Stimulated activated CD4-positive, alpha-beta T cell treated with anti-CD3 and anti-CD28 coated beads, Interleukin-1b, Interleukin-23, amount 100 ng/mL, for 1 hour (primary cell): Measurements from ENCODE around the gene C3orf49.

Experiments
- DNase-seq, 2 donors: peaks; one replicate each; pipeline ENCODE4 v3.0.0-alpha.2; 2020; ENCODE audit warnings: low read depth in 2 of 2

The C3orf49 gene, protein sequence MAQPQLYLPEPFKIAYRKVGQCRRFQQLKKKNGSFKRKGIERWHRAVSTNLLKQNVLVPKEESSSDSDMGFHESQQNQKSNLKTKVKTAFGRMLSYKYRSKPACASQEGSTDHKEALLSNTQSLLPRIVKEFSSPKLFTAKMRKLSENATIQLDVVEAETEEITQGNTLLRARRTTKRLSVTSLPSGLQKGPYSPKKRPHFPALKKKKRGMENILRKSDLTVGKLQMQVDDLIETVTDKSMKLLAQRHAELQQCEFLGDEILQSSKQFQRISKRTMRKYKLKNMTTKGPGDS

DNA sequence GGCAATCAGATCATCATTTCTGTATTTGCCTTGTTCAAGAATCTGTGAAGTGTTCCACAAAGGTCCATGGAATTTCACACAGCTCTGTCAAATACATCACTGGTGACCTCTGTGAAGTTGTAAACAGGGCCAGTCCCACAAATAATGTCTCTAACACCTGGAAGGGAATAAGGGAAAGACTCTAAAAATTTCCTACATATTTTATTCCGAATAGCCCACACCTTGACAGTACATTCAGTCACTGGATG is at the start of gene C3orf49:
C3orf49 (plus strand) TSS at position 149 of the 248 bp plus-strand sequence. CDS start 173 bp downstream, outside the sequence.
- no peak for DNase-seq

DNA sequence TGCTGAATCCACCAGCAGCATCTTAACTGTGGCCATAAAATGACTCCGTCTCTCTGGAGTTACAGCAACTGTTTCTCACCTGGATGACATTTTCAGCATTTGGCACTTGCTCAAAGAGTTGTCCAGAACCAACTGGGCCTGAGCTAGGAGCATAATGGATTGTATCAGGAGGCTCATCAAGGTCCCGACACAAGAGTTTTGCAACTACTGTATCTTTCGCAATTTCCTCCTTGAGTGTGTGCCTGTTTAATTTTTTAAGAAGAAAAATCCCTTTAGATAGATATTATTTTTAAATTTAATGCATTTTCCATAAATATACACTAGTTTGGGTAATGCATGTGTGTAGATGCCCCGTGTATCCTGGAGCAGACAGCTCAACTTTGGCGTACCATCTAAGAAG is 44.3 kb upstream of the C3orf49 start:
- DNase-seq = no peak

DNA sequence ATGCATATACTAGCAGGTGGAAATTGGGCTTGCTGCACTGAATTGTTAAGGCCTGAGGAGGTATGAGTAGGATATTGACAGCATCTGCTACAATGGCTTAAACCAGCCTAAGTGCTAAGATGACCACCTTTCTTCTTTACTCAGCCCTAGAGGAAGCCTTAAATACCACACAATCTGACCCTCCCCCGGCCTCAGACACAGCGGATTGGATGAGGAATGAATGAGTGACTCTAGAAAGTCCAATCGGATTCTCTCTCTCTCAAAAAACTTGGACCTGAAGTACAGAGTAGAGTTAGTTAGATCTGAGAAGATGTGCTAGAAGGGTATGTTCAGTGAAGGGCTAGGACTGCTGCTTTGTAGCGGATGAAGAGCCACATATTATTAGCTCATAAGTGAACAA is 39.9 kb upstream of the C3orf49 start:
- no peak for DNase-seq

DNA sequence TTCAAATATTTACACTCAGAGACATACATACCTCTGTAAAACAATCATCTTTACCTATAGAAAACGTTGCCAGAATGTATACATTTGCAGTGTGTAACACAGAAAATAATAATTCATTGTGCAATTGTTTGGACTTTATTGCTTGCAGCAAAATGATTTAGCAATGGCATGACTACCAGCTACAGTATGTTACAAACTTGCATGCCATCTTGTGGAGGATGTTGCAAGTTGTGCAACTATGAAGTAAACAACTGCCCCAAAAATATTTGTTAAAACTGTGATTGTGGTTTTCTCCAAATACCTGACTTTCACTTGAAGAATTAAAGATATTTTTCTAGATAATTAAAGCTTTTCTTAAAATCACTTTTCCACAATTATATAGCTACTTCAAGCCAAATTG is 27.1 kb upstream of the C3orf49 start:
- no peak for DNase-seq

DNA sequence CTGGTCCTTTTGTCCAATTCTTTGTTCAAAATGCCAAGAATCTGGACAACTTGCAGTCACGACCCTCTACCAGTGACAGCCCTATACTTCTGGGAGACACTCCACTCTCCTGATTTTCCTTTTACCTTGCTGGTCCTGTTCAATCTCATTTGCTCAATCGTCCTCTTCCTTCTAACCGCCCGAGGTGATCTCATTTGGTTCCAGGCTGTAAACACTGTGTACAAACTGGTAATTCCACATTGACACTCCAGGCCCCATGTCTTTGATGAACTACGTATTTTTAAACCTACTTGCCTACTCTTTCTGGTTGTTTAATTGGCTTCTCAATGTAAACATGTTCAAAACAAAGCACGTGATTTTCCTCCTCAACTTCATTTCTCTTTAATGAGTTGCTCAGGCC is 23.7 kb upstream of the C3orf49 start:
- DNase-seq = no peak

DNA sequence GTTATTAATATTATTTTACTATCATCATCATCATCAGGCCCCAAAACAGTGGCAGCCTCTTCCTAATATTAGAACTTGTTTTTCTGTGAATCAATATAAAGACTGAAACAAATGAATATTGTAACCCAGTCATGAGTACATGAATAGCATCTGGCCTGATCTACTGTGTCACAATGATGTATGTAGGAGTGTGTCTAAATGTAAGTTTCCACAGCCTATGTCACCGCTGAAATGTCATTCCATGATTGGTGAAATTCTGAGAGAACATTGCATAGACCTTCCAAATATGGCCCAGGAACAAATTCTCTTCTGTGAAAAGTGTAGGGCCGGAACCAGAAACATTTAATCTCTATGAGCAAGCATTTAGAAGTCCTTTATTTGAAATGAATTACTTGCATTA is 20.6 kb upstream of the C3orf49 start:
- DNase-seq = no peak

DNA sequence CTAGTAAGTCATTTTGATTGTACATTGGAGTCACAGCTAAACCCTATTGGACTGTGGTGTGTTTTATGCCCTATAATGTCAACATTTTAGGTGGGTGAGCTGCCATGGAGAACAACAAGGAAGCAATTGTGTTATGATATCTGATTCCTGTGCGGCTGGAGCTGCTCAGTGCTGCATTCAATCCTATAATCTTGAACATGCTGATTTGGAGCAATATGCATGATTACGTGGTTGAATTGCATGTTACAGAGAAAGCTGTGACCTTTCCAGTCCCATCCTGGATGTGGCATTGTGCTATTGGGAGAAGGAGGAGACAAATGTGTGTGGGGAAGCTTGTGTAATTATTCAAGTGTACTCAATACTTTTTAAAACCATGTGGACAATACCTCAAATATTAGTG is 20.1 kb upstream of the C3orf49 start:
- no peak for DNase-seq

DNA sequence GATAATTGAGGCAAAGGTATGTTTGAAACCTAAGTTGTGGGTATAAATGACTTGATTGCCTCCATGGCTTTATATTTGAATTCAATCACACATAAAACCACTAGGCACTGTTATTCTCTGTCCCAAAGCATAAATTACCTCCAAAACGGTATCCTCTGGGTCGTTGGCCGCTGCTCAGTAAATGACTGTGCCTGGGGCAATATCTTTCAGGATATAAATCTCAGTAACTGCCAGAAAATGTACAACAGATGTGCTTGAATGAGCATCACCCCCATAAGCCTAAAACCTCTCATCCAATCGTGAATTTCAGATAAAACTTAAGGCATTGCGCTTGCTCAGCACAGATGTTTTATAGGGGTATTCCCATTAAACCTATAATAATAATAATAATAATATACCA is 19.0 kb upstream of the C3orf49 start:
- DNase-seq = no peak

DNA sequence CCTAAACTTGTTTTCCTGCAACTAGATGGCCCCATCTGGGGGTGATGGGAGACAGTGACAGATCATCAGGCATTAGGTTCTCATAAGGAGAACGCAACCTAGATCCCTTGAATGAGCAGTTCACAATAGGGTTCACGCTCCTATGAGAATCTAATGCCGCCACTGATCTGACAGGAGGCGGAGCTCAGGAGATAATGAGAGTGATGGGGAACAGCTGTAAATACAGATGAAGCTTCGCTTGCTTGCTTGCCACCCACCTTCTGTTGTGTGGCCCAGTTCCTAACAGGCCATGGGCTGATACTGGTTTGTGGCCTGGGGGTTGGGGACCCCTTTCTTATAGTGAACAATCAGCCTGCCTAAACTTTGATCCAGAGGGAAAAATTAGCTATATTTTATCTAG is 15.2 kb upstream of the C3orf49 start:
- DNase-seq = no peak

DNA sequence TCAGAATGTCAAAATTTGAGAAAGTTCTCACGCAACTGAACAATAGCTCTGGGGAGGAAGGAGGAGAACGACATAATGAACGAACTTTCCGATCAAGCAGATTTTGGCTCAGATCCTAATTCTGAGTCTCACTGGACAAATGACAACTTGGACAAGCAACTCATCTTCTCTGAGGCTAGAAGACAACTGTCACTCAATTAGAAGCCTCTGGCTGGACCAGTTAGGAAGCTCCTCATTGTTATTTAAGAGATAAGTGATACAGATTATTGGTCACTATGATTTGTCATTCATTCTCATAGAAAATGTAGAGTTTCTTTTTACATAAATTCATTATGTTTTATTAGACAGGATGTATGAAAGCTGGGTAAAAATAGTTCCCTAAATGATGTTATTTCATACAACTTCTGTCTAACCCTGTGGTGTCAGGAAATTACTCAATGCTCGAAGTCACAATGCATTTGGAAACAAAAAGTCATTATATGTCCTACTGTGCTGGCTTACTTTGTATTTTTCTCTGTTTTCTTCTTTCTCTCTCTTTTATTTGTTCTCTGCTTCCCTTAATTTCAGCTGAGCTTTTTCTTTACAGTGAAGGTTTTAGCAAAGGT is 11.0 kb upstream of the C3orf49 start:
- DNase-seq = no peak

DNA sequence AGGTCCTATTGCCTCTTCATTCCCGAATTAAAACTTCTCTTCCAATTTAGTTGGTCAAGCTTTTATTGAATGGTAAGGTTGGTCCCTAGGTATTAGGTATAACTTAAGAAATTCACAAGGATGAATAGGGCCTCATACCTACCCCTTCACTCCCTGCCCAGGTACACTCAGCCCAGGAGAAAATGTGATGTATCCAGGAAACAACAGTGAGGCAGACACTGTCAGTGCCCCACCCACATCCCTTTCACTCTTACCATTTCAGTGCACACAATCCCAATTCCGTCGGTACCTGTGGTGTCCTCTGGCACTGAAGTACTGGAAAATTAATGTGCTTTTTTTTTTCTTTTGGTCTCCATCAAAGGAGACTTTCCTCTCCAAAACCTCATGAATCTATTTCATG is 10.5 kb upstream of the C3orf49 start:
- DNase-seq = no peak

DNA sequence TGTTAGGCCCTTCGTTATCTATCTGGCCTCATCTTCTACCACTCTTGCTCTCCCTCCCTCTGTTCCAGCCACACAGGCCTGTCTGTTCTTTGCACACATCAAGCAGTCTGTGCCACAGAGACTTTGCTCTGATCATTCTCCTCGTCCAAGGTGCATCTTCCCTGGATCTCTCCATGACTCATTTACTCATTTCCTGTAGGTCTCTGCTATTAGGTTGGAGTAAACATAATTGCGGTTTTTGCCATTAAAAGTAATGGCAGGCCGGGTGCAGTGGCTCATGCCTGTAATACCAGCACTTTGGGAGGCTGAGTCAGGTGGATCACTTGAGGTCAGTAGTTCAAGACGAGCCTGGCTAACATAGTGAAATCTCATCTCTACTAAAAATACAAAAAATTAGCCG is 9.5 kb upstream of the C3orf49 start:
- DNase-seq = no peak

DNA sequence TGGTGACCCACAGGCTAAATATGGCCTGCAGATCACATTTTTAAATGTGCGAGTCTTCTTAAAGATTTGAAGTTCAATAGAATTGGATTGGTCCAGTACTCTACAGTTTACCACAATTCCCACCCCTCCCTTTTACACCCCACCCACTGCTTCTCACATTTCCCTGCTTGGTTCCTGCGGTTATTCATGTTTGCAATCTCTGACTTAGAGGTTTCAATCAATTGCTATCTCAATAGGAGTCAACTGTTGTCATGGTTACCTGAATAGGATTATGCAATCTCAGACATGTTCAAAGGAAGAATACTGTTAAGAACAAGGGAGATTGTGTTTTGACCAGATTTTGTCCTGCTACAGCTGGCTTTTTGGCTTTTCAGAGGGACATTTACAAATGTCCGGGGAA is 4.9 kb upstream of the C3orf49 start:
- DNase-seq = no peak

DNA sequence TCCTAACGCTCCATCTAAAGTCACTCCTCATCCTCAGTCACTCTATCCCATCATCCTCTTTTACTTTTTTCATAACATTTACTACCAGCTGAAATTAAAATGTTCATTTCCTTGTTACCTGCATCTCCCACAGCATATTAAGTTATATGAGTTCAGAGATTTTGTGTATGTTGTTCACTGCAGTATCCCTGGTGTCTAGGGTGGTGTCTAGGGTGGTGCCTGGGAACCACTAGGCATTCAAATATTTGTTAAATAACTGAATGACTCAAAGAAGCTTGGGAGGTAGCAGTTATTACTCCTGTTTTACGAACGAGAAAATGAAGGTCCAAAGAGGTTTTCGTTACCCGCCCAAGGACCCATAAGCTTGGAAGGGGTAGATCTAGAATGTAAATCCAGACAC is 1.9 kb upstream of the C3orf49 start:
- DNase-seq = no peak

DNA sequence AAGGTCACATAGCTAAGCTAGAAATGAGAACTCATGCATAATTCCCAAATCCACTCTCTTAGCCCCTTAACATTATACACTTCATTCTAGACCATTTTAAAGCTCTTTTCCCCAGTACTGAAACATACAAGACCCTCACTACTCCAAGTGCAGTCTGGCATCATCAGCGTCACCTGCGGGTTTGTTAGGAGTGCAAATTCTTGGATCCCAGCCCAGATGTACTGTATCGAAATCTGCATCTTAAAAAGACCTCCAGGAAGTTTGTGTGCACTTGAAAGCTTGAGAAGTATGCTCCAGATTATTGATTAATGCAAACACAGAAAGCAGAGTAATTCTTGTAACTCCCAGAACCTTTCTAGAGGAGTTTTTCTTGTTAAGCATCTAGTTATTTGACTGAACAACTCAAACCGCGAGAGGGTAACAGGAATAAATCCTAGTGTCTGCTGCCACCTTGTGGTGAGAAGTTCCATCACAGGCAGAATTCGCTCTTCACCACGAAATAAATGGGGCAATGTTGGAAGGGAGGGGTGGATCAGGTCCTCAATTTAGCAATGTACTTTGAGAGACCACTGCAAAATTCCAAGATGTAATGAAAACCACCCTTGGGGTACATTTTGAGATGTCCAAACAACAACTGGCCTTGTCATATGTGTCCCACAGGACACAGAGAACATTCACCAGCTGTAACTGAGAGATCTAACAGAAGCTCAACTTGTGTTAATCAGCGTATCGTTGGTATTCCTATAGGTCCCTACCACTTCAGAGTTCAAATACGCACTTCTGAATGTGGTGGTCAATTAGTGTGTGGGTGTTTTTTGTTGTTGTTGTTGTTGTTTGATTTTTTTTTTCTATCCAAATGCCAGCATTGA is 583 bp upstream of the C3orf49 start:
- peak; percentile 13 to 33 for DNase-seq

DNA sequence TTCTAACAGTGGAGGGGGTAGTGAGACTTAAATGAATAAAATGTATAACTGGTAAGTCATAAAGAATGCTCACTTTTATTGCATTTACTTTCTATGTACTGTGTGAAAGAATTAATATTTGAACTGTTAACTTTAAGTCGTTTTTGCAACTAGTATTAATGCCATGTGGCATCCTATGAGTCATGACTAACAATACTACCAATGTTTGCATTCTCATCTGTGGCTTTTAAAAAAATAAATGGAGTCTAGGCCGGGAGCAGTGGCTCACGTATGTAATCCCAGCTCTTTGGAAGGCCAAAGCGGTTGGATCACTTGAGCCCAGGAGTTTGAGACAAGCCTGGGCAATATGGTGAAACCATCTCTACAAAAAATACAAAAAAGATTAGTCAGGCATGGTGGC is 5.2 kb downstream of the C3orf49 start:
- no peak for DNase-seq

DNA sequence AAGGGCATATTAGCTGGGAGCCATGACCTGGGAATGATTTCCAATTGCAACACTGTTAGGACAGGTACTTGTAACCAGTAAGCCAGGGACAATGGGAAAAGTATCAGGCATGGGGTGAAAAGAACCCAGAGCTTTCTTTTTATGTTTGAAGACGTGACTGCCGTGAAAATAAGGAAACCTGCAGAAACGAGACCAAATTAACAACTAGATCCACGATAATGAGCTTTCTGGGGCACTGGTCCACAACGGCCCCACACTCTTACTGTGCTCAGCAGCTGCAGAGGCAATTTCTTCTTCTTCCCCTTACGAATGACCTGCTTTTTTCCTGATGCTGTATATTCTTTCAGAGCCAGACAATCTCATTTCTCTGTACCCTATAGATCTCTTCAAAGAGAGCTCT is 11.4 kb downstream of the C3orf49 start:
- DNase-seq = no peak

DNA sequence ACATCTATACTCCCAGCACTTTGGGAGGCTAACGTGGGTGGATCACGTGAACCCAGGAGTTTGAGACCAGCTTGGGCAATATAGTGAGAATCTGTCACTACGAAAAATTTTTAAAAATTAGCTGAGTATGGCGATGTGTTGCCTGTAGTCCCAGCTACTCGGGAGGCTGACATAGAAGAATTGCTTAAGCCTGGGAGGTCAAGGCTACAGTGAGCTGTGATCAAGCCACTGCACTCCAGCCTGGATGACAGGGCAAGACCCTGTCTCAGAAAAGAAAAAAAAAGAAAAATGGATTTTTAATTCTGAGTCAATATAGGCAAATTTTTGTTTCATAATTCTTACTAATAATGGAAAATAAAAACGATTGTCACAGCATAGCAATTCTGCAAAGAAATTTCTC is 13.3 kb downstream of the C3orf49 start:
- DNase-seq = no peak

DNA sequence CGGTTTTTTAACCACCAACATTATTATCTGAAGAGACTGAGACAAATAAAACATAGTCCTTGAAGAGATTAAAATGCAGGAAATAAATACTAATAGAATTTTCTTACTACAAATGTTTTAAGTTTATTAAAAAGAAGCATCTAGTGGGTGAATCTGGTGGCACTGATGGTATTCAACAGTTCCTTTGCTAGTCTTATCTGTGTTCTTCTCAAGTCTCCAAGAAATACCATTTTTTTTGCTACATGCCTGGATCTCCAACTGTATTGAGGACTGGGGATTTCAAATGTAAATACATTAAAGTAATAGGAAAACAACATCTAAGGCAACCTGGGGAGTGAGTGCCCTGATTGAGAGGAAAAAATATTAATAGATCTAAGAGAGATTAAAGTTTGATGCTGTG is 22.6 kb downstream of the C3orf49 start:
- no peak for DNase-seq

DNA sequence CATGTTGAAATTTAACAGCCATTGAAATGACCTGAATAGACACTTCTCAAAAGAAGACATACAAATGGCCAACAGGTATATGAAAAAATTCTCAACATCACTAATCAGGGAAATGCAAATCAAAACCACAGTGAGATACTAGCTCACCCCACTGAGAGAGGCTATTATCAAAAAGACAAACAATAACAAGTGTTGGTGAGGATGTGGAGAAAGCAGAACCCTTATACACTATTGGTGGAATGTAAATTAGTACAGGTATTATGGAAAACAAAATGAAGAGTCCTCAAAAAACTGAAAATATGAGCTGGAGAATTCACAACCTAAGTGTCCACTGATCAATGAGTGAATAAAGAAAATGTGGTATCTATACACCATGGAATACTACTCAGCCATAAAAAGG is 23.0 kb downstream of the C3orf49 start:
- no peak for DNase-seq

DNA sequence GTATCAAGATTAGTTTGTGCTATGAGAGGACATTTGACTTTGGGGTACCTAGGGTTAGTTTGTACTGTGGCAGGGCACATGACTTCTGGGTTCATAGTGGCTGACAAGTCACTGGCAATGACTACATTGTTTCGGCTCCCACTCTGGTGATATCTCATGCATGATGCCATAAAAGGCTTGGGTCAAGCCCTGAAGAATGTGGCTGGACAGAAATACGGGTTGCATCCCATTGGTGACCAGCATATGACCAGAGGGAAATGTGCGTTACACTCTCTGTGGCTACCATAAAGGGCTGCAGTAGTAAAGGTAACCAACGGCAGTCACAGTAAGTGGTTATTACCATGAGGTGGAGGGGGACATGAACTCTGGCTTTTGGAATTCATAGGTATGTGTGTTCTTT is 26.1 kb downstream of the C3orf49 start:
- no peak for DNase-seq

DNA sequence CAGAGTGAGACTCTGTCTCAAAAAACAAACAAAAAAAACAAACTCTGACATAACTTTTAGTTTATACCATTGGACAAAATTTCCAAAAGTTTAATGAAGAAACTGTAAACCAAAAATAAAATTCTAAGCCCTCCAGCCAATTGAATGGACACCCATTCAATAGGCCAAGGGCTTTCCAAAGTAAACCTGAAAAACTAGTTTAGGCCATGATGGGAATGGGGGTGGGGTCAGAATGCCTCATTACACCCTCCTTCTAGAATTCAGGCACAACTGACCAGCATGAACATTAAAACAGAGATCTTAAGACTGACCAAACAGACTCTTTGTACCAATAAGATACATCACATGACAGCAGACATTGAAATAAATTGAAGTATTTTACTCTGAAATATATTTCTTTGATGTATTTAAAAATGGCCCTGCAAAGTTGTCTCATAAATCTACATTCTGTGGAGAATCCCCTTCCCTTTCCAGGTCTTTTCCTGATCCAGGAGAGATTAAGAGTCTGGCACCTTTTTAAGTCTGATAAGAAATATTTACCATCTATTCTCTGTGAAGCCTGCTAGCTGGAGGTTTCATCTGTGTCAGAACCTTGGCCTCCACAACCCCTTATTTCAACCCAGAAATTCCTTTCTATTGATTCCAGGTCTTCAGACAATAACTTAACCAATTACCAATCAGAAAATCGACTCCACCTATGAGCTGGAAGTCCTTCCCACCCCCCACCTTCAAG is 28.8 kb downstream of the C3orf49 start:
- no peak for DNase-seq

DNA sequence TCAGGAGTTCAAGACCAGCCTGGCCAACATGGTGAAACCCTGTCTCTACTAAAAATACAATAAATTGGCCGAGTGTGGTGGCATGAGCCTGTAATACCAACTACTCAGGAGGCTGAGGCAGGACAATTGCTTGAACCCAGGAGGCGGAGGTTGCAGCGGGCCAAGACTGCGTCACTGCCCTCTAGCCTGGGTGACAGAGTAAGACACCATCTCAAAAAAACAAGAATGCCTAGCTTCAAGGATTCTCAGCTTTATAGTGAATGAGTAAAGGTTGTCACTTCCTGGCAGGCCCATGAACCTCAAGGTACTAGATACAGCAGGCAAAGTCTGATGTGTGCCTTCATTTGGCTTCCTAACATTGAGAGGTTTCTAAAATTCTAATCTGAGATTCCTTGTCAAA is 30.1 kb downstream of the C3orf49 start:
- DNase-seq = no peak
